ENCODE measurements around the gene HOXC6. TPM values are rescaled to one million over a fixed set of nuclear protein-coding genes. Genes with fewer than 3 reads are reported as not detected.

The HOXC6 gene
- total RNA-seq, 1 experiment from 2014 or later: 7.1 TPM

DNA sequence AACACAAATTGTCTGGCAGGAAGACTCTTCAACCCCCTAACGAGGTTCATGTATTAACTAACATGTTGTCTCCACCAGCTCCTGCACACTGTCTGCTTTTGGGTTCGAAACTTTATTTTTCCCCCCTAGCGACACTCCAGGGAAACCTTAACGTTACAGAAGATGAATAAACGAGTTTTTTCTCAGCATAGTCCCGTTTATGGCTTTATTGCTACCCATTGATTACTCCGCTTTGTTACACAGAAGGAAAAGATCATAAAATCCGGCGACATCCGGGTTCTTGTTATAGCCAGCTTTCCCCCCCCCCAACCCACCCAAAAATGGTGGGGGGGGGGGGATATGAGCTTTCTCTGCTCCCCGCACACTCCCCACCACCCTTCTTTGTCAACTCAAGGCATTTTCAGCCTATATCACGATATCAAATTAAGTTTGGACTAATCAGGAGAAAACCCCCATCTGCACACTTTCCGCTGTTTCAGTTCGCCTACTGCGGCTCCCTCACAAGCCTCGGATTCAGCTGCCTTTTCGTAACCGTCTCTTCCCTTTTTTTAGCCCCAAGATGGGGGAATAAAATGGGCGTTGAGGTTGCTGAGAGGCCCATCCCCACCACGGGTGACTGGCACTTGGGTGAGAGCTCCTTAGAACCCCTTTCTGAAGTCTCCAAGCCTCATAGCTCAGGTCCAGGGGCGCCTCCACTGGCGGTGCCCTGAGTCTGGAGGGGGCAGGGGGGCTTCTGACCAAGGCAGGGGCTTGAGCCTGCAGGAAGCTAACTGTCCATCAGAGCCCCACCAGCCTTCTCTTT is 1.4 kb upstream of the HOXC6 start:
- H3K27ac Mint-ChIP-seq (ENCODE audit: low read depth, unreplicated experiment): peak overlapping the region; percentile 31
- TF ChIP-seq, protein P1, sequence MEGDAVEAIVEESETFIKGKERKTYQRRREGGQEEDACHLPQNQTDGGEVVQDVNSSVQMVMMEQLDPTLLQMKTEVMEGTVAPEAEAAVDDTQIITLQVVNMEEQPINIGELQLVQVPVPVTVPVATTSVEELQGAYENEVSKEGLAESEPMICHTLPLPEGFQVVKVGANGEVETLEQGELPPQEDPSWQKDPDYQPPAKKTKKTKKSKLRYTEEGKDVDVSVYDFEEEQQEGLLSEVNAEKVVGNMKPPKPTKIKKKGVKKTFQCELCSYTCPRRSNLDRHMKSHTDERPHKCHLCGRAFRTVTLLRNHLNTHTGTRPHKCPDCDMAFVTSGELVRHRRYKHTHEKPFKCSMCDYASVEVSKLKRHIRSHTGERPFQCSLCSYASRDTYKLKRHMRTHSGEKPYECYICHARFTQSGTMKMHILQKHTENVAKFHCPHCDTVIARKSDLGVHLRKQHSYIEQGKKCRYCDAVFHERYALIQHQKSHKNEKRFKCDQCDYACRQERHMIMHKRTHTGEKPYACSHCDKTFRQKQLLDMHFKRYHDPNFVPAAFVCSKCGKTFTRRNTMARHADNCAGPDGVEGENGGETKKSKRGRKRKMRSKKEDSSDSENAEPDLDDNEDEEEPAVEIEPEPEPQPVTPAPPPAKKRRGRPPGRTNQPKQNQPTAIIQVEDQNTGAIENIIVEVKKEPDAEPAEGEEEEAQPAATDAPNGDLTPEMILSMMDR (IDR thresholded peaks at IDR 0.05; ENCODE audit: unreplicated experiment): no peak
- peaks cover 2% of the 10 kb centered on the region for H3K4me1 Mint-ChIP-seq (ENCODE audit: insufficient read depth, unreplicated experiment)
- CTCF ChIA-PET: interaction anchor here (0.7 to 9.4 kb wide), 8 partner anchors 11 to 307 kb away, joined by 3 to 233 read pairs (median 4); partner anchors contain the start of genes HOXC8 and SMUG1
- POLR2A ChIA-PET: interaction anchor here (2.7 to 3.7 kb wide), 2 partner anchors 10 to 27 kb away, joined by 12 to 35 read pairs; partner anchors contain the start of gene HOXC9
- H3K27me3 Mint-ChIP-seq (ENCODE audit: insufficient read depth, unreplicated experiment): no peaks in the 10 kb centered on the region
- H3K4me3 Mint-ChIP-seq (ENCODE audit: unreplicated experiment): no peak overlapping the region
- intact Hi-C loops (cut with micrococcal nuclease): no loop called here
- DNase-seq (ENCODE audit: unreplicated experiment): no peak
- BruUV-seq (replicated peaks): no TSS peak
- peaks cover 20% of the 10 kb centered on the region for H3K36me3 Mint-ChIP-seq (ENCODE audit: insufficient read depth, unreplicated experiment)
- H3K9me3 Mint-ChIP-seq (ENCODE audit: unreplicated experiment): no peaks in the 10 kb centered on the region

- POLR2A ChIA-PET: interaction anchor here (1.7 to 3.7 kb wide), 3 partner anchors 10 to 27 kb away, joined by 5 to 35 read pairs (median 12); partner anchors contain the start of gene HOXC9
- Mint-ChIP-seq H3K27me3 (ENCODE audit: insufficient read depth, unreplicated experiment) (no peaks in the 10 kb centered on the region), H3K27ac (ENCODE audit: low read depth, unreplicated experiment) (peak overlapping the region; percentile 31), H3K36me3 (ENCODE audit: insufficient read depth, unreplicated experiment) (peaks cover 20% of the 10 kb centered on the region), H3K4me3 (ENCODE audit: unreplicated experiment) (no peak overlapping the region), H3K4me1 (ENCODE audit: insufficient read depth, unreplicated experiment) (no peaks in the 10 kb centered on the region), H3K9me3 (ENCODE audit: unreplicated experiment) (no peaks in the 10 kb centered on the region)
- BruUV-seq (replicated peaks): no TSS peak
- TF ChIP-seq, protein P1 (IDR thresholded peaks at IDR 0.05; ENCODE audit: unreplicated experiment): no peak
- intact Hi-C loops (cut with micrococcal nuclease): no loop called here
- CTCF ChIA-PET: interaction anchor here (0.6 to 9.4 kb wide), 6 partner anchors 11 to 182 kb away, joined by 3 to 233 read pairs (median 6); partner anchors contain the start of genes HOXC8 and SMUG1
- DNase-seq (ENCODE audit: unreplicated experiment): no peak
Observed at GRCh38 chr12:54027442-54027786, 826 bp upstream of the HOXC6 start.

GRCh38 chr12:54029529-54030441 is 1.5 kb downstream of the HOXC6 start:
- BruUV-seq (replicated peaks): no TSS peak
- ChIA-PET CTCF (interaction anchor here (0.6 to 9.4 kb wide), 6 partner anchors 13 to 375 kb away, joined by 3 to 233 read pairs (median 20); partner anchors contain the start of genes HOXC8 and SMUG1), POLR2A (interaction anchor here (0.6 to 3.7 kb wide), 3 partner anchors 8 to 160 kb away, joined by 3 to 35 read pairs (median 3); no protein-coding TSS in a partner anchor)
- TF ChIP-seq, protein P1 (IDR thresholded peaks at IDR 0.05; ENCODE audit: unreplicated experiment): no peak
- Mint-ChIP-seq H3K4me1 (ENCODE audit: insufficient read depth, unreplicated experiment) (peaks cover 5% of the 10 kb centered on the region), H3K9me3 (ENCODE audit: unreplicated experiment) (no peaks in the 10 kb centered on the region), H3K36me3 (ENCODE audit: insufficient read depth, unreplicated experiment) (peaks cover 20% of the 10 kb centered on the region), H3K27me3 (ENCODE audit: insufficient read depth, unreplicated experiment) (no peaks in the 10 kb centered on the region), H3K4me3 (ENCODE audit: unreplicated experiment) (no peak overlapping the region), H3K27ac (ENCODE audit: low read depth, unreplicated experiment) (no peak overlapping the region)
- intact Hi-C loops (cut with micrococcal nuclease): no loop called here
- no peak for DNase-seq (ENCODE audit: unreplicated experiment)
